Lower leg skin (tissue), 3 donors: Measurements from ENCODE around the gene LRRC55.

Experiments used
- CTCF ChIP-seq, 3 donors: fragments of 450-650 bp; IDR thresholded peaks; one replicate each; pipeline ENCODE4 v1.5.1; 2016; ENCODE audit warnings: antibody characterized with exemption in 3 of 3, mild to moderate bottlenecking in 3 of 3, moderate library complexity in 2 of 3
- POLR2A ChIP-seq, 2 donors: fragments of 450-650 bp; IDR thresholded peaks; one replicate each; pipeline ENCODE4 v1.6.1; 2016 to 2017; ENCODE audit warnings: antibody characterized with exemption in 2 of 2, mild to moderate bottlenecking in 1 of 2, moderate library complexity in 1 of 2

- TF ChIP-seq CTCF (IDR thresholded peaks at IDR 0.05): no peak
- no peak for TF ChIP-seq POLR2A (IDR thresholded peaks at IDR 0.05)
Measured at GRCh38 chr11:57160665-57161064, 21.1 kb upstream of the LRRC55 start.
